Measurements from ENCODE around the gene PAX5.

PAX5 gene

GRCh38 chr9:36924757-36925432, 109.2 kb downstream of the PAX5 start:
- DNase-seq = no peak

- no peak for DNase-seq
Observed at GRCh38 chr9:36924071-36924470, 110.0 kb downstream of the PAX5 start.

GRCh38 chr9:36923025-36923625, 110.9 kb downstream of the PAX5 start:
- DNase-seq = no peak

- DNase-seq = no peak
Observed at GRCh38 chr9:36922548-36922947, 111.5 kb downstream of the PAX5 start.

- no peak for DNase-seq
Observed at GRCh38 chr9:36914212-36914577, 119.9 kb downstream of the PAX5 start.

- DNase-seq = no peak
Observed at GRCh38 chr9:36913393-36914211, 120.5 kb downstream of the PAX5 start.

GRCh38 chr9:36912620-36913019, 121.4 kb downstream of the PAX5 start:
- DNase-seq = no peak

GRCh38 chr9:36911601-36912412, 122.3 kb downstream of the PAX5 start:
- DNase-seq = no peak

GRCh38 chr9:36911037-36911436, 123.0 kb downstream of the PAX5 start:
- no peak for DNase-seq

GRCh38 chr9:36906492-36906891, 127.6 kb downstream of the PAX5 start:
- DNase-seq = no peak

- no peak for DNase-seq
Observed at GRCh38 chr9:36905101-36906066, 128.7 kb downstream of the PAX5 start.

- no peak for DNase-seq
Observed at GRCh38 chr9:36903541-36904435, 130.3 kb downstream of the PAX5 start.

GRCh38 chr9:36902861-36903524, 131.1 kb downstream of the PAX5 start:
- no peak for DNase-seq

GRCh38 chr9:36902080-36902716, 131.9 kb downstream of the PAX5 start:
- DNase-seq = no peak

GRCh38 chr9:36901528-36901927, 132.5 kb downstream of the PAX5 start:
- no peak for DNase-seq

- no peak for DNase-seq
Observed at GRCh38 chr9:36900856-36901220, 133.2 kb downstream of the PAX5 start.

- DNase-seq = no peak
Observed at GRCh38 chr9:36900136-36900855, 133.8 kb downstream of the PAX5 start.

- no peak for DNase-seq
Observed at GRCh38 chr9:36899406-36899805, 134.7 kb downstream of the PAX5 start.

- no peak for DNase-seq
Observed at GRCh38 chr9:36898431-36899020, 135.5 kb downstream of the PAX5 start.
